H1 (cell line): ENCODE results near the gene CEP89. TPM values are rescaled to one million over a fixed set of nuclear protein-coding genes. Genes with fewer than 3 reads are reported as not detected.

ENCODE experiments used
- CTCF ChIA-PET: fragments of 300-600 bp; sonication (Branson Sonifier 250); formaldehyde crosslinking; loops from one replicate; lab custom pipeline; 2021; ENCODE audit not compliant: partially characterized antibody; lab: Charles Lee
- POLR2A ChIA-PET: fragments of 300-600 bp; sonication (Branson Sonifier 250); formaldehyde crosslinking; loops from one replicate; lab custom pipeline; 2021; ENCODE audit warnings: inconsistent platforms; ENCODE audit not compliant: partially characterized antibody; lab: Charles Lee
- DNase-seq, 2 experiments: peaks; one replicate each; pipeline versions ENCODE4 v3.0.0 to v3.0.0-alpha.2; 2010 to 2022; ENCODE audit warnings: low spot score in 2 of 2, low read depth in 1 of 2, mixed read lengths in 1 of 2
- FAIRE-seq: peaks from 2 replicates; lab custom pipeline; 2011; peaks lifted over from hg19 to GRCh38; lab: Jason Lieb, UNC
- H2AFZ ChIP-seq: 2 replicates; pipeline ENCODE4 v1.8.1; 2012; ENCODE audit warnings: low read length, inconsistent platforms
- H2AK5ac ChIP-seq: 2 replicates; pipeline ENCODE4 v1.6.1; 2013; ENCODE audit warnings: low read depth, low read length
- H2BK120ac ChIP-seq: replicated peaks from 2 replicates; pipeline ENCODE3; 2013; ENCODE audit warnings: low read depth, low read length, inconsistent platforms
- H2BK12ac ChIP-seq: 2 replicates; pipeline ENCODE4 v1.6.1; 2013; ENCODE audit warnings: low read depth, low read length
- H2BK15ac ChIP-seq: 2 replicates; pipeline ENCODE4 v1.6.1; 2013; ENCODE audit warnings: low read length
- H2BK20ac ChIP-seq: 2 replicates; pipeline ENCODE4 v1.6.1; 2013; ENCODE audit warnings: low read length
- H2BK5ac ChIP-seq: 2 replicates; pipeline ENCODE4 v1.6.1; 2013; ENCODE audit warnings: low read depth, low read length
- H3K14ac ChIP-seq: 2 replicates; pipeline ENCODE4 v1.6.1; 2013; ENCODE audit warnings: inconsistent platforms; ENCODE audit not compliant: insufficient read length
- H3K18ac ChIP-seq: 2 replicates; pipeline ENCODE4 v1.6.1; 2013; ENCODE audit warnings: low read length; ENCODE audit errors: extremely low read depth
- H3K23ac ChIP-seq: 2 replicates; pipeline ENCODE4 v1.6.1; 2013; ENCODE audit warnings: inconsistent platforms; ENCODE audit not compliant: insufficient read length
- H3K23me2 ChIP-seq: 2 replicates; pipeline ENCODE4 v1.6.1; 2013; ENCODE audit warnings: low read depth, low read length
- H3K27ac ChIP-seq: 2 replicates; pipeline ENCODE4 v1.6.1; 2011; ENCODE audit warnings: low read depth, low read length, inconsistent platforms
- H3K27me3 ChIP-seq, 4 experiments: replicated peaks in 1 of 4; 1 replicate in 1 of 4; 2 replicates in 3 of 4; pipeline versions ENCODE4 v1.6.1 to v1.8.1; 2011 to 2013; ENCODE audit warnings: low read length in 3 of 4, mild to moderate bottlenecking in 3 of 4, inconsistent platforms in 2 of 4, mixed read lengths in 2 of 4, moderate library complexity in 1 of 4; ENCODE audit not compliant: control insufficient read depth in 3 of 4, insufficient read depth in 3 of 4; ENCODE audit errors: extremely low read depth in 1 of 4
- H3K36me3 ChIP-seq, 4 experiments: 2 replicates each; pipeline versions ENCODE4 v1.6.1 to v1.8.1; 2011 to 2013; ENCODE audit warnings: mild to moderate bottlenecking in 4 of 4, low read length in 3 of 4, moderate library complexity in 2 of 4, control low read depth in 1 of 4, inconsistent platforms in 1 of 4; ENCODE audit not compliant: insufficient read depth in 4 of 4, control insufficient read depth in 2 of 4
- H3K4ac ChIP-seq: replicated peaks from 2 replicates; pipeline ENCODE3; 2013; ENCODE audit warnings: low read length, low read depth, mixed read lengths, inconsistent platforms; ENCODE audit not compliant: insufficient read length
- H3K4me1 ChIP-seq, 4 experiments: replicated peaks in 1 of 4; 1 replicate in 1 of 4; 2 replicates in 3 of 4; pipeline versions ENCODE4 v1.6.1 to v1.8.1; 2011 to 2013; ENCODE audit warnings: low read length in 3 of 4, inconsistent platforms in 2 of 4, mixed read lengths in 1 of 4; ENCODE audit not compliant: insufficient read depth in 4 of 4, control insufficient read depth in 3 of 4
- H3K4me2 ChIP-seq, 2 experiments: 2 replicates each; pipeline versions ENCODE4 v1.6.1 to v1.8.1; 2011 to 2013; ENCODE audit warnings: low read depth in 2 of 2, low read length in 2 of 2, control low read depth in 1 of 2, inconsistent platforms in 1 of 2, mild to moderate bottlenecking in 1 of 2; ENCODE audit not compliant: insufficient read depth in 1 of 2
- H3K4me3 ChIP-seq, 4 experiments: fragments of 200-600, 300-600 bp in 1 of 4; sonication (generic), shearing (Covaris generic), sonication (Bioruptor Twin) in 1 of 4; 2 replicates each; pipeline versions ENCODE4 v1.5.1 to v1.8.1; 2011 to 2016; ENCODE audit warnings: low read length in 4 of 4, low read depth in 3 of 4, control low read depth in 2 of 4, inconsistent platforms in 2 of 4, mild to moderate bottlenecking in 2 of 4, mixed read lengths in 1 of 4, moderate library complexity in 1 of 4; ENCODE audit not compliant: insufficient read depth in 2 of 4; ENCODE audit errors: extremely low read depth in 1 of 4
- H3K56ac ChIP-seq: replicated peaks from 2 replicates; pipeline ENCODE3; 2013; ENCODE audit warnings: low read depth, mild to moderate bottlenecking, mixed read lengths, low read length, inconsistent platforms; ENCODE audit not compliant: insufficient read length
- H3K79me1 ChIP-seq: 2 replicates; pipeline ENCODE4 v1.6.1; 2013; ENCODE audit warnings: low read depth, low read length, control low read depth
- H3K79me2 ChIP-seq, 2 experiments: 2 replicates each; pipeline versions ENCODE4 v1.6.1 to v1.8.1; 2012 to 2013; ENCODE audit warnings: low read length in 2 of 2, mild to moderate bottlenecking in 2 of 2, inconsistent platforms in 1 of 2; ENCODE audit not compliant: insufficient read depth in 2 of 2, control insufficient read depth in 1 of 2
- H3K9ac ChIP-seq, 4 experiments: replicated peaks in 1 of 4; 1 replicate in 1 of 4; 2 replicates in 3 of 4; pipeline versions ENCODE4 v1.6.1 to v1.8.1; 2011 to 2013; ENCODE audit warnings: low read depth in 3 of 4, low read length in 3 of 4, control low read depth in 2 of 4, mild to moderate bottlenecking in 2 of 4, moderate library complexity in 2 of 4, inconsistent platforms in 1 of 4; ENCODE audit errors: extremely low read depth in 1 of 4
- H3K9me3 ChIP-seq, 2 experiments: 2 replicates each; pipeline versions ENCODE4 v1.6.1 to v1.8.1; 2012 to 2013; ENCODE audit warnings: mild to moderate bottlenecking in 2 of 2, moderate library complexity in 2 of 2, control low read depth in 1 of 2, inconsistent platforms in 1 of 2, low read depth in 1 of 2, low read length in 1 of 2, mixed read lengths in 1 of 2; ENCODE audit not compliant: insufficient read depth in 2 of 2
- H4K20me1 ChIP-seq, 2 experiments: replicated peaks in 1 of 2; 2 replicates each; pipeline versions ENCODE3 to v1.8.1; 2011 to 2013; ENCODE audit warnings: inconsistent platforms in 2 of 2, low read length in 2 of 2, mild to moderate bottlenecking in 1 of 2; ENCODE audit not compliant: insufficient read depth in 2 of 2, control insufficient read depth in 1 of 2
- H4K5ac ChIP-seq: 2 replicates; pipeline ENCODE4 v1.6.1; 2013; ENCODE audit warnings: low read length, low read depth, mixed read lengths, inconsistent platforms; ENCODE audit not compliant: insufficient read length
- H4K8ac ChIP-seq: 2 replicates; pipeline ENCODE4 v1.8.0; 2013; ENCODE audit warnings: mild to moderate bottlenecking, moderate library complexity, low read length, inconsistent platforms; ENCODE audit not compliant: insufficient read depth; ENCODE audit errors: extremely low read depth
- H4K91ac ChIP-seq: replicated peaks from 2 replicates; pipeline ENCODE3; 2013; ENCODE audit warnings: low read length, mixed read lengths, inconsistent platforms; ENCODE audit not compliant: insufficient read length
- polyA plus RNA-seq, 7 experiments: library from polyadenylated mRNA; depleted of rRNA in 3 of 7; stranded (reverse) in 5 of 7; unstranded in 2 of 7; fragments of >200 nt in 5 of 7; fragments of 200-250 nt in 2 of 7; gene quantifications; 1 replicate in 5 of 7; 2 replicates in 1 of 7; 4 replicates in 1 of 7; pipeline versions ENCODE4 v1.2.1 to v1.2.3, GENCODE V29; 2011 to 2013; ENCODE audit warnings: missing spikeins in 2 of 7, mixed read lengths in 2 of 7
- total RNA-seq: library from RNA; stranded (reverse); fragmentation: NEBNext Ultra II Directional; extraction: Animal tissue kit (Norgen Biotek cat#: 25700); gene quantifications from 2 replicates; pipeline ENCODE4 v1.2.1, GENCODE V29; 2021
- TF ChIP-seq, protein P1 (sequence below): IDR thresholded peaks from 2 replicates; pipeline ENCODE4 v1.6.1; 2011; ENCODE audit warnings: low read length, improper control_type of control experiment

CEP89 gene
- total and polyA plus RNA-seq, 2 of the 8 experiments (the other 6 are each of a cell fraction or from before 2014, with no cell fraction given), result 23.0 to 23.6 TPM

DNA sequence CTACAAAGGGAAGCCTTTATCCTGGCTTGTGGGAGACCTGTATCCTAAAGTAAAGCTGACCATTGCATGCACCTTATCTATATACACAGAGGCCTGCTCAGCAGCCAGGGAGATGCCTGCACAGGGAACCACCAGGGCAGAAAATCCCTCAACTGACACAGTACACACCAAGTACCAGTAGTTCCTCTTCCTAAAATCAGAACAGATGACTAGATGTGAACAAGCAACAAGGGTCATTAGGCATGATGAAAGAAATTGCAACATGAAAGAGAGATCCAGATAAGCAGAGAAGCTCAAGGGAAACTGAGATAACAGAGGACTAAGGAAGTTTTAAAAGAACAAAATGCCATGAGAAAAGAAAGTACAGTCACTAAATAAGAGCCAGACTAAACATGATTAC lies 62.5 kb downstream of the CEP89 start:
- H3K4me3 ChIP-seq, result no peak overlapping the region
- no peak for FAIRE-seq
- no peak overlapping the region for H4K91ac ChIP-seq
- no peak overlapping the region for H3K9ac ChIP-seq
- H3K27me3 ChIP-seq, result no peaks in the 10 kb centered on the region
- no peak overlapping the region for H4K5ac ChIP-seq
- H3K36me3 ChIP-seq, result peaks cover 0 to 6% (median 0%) of the 10 kb centered on the region in 4 experiments; a peak in 1 of 8 replicates
- H3K9me3 ChIP-seq, result 0 out of 4 replicates have a peak, but pooled peaks cover 0 to 3% of the 10 kb centered on the region in 2 experiments
- H3K18ac ChIP-seq, result no peak overlapping the region
- POLR2A ChIA-PET, result no interaction called here
- H2AK5ac ChIP-seq, result no peak overlapping the region
- H3K4ac ChIP-seq, result no peak overlapping the region
- H3K4me2 ChIP-seq, result no peak overlapping the region
- DNase-seq, result no peak
- no peak overlapping the region for H3K27ac ChIP-seq
- TF ChIP-seq, protein P1, sequence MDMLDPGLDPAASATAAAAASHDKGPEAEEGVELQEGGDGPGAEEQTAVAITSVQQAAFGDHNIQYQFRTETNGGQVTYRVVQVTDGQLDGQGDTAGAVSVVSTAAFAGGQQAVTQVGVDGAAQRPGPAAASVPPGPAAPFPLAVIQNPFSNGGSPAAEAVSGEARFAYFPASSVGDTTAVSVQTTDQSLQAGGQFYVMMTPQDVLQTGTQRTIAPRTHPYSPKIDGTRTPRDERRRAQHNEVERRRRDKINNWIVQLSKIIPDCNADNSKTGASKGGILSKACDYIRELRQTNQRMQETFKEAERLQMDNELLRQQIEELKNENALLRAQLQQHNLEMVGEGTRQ, result no peak
- TF ChIP-seq, all 59 proteins: peak for 0
- CTCF ChIA-PET, result no interaction called here
- Histone ChIP-seq H2BK20ac (no peak overlapping the region), H2BK12ac (no peak overlapping the region), H4K8ac (no peak overlapping the region), H4K20me1 (no peaks in the 10 kb centered on the region), H3K79me2 (no peaks in the 10 kb centered on the region), H3K14ac (no peak overlapping the region), H2BK15ac (no peak overlapping the region), H3K56ac (no peak overlapping the region), H2BK120ac (no peak overlapping the region), H3K79me1 (no peaks in the 10 kb centered on the region), H3K23ac (no peak overlapping the region), H2AFZ (no peak overlapping the region), H3K4me1 (no peaks in the 10 kb centered on the region), H3K23me2 (no peaks in the 10 kb centered on the region), H2BK5ac (no peak overlapping the region)
